Measurements from ENCODE around the gene PFKFB3.

DNA sequence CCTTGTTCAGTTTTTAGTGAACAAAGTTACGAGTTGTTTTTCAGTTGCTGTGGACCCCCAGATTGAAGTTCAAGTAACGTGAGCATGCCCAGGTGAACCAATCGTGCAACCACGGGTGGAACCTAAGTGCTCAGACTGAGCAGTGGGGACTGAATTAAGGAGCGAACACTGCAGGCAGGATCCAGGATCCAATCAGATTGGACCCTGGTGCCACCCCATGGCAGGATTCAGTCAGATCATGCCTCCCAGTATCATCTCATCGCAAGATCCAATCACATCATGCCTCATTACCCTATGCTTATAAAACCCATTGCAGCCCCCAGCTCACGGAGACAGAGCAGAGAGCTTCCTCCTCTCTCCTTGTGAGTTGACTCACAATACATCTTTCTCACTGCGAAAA lies 80.9 kb downstream of the PFKFB3 start:
- TF ChIP-seq, protein P1, sequence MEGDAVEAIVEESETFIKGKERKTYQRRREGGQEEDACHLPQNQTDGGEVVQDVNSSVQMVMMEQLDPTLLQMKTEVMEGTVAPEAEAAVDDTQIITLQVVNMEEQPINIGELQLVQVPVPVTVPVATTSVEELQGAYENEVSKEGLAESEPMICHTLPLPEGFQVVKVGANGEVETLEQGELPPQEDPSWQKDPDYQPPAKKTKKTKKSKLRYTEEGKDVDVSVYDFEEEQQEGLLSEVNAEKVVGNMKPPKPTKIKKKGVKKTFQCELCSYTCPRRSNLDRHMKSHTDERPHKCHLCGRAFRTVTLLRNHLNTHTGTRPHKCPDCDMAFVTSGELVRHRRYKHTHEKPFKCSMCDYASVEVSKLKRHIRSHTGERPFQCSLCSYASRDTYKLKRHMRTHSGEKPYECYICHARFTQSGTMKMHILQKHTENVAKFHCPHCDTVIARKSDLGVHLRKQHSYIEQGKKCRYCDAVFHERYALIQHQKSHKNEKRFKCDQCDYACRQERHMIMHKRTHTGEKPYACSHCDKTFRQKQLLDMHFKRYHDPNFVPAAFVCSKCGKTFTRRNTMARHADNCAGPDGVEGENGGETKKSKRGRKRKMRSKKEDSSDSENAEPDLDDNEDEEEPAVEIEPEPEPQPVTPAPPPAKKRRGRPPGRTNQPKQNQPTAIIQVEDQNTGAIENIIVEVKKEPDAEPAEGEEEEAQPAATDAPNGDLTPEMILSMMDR (IDR thresholded peaks at IDR 0.05; ENCODE audit: low read depth, low read length, poor library complexity, severe bottlenecking): no peak
- no peak for TF ChIP-seq EZH2phosphoT487 (IDR thresholded peaks at IDR 0.05; ENCODE audit: borderline replicate concordance, low read length)
